Loucy (cell line): Measurements from ENCODE around the gene MYCBP2.

Source experiments
- H2AFZ ChIP-seq: fragments of 200-600 bp; sonication (generic); 2 replicates; pipeline ENCODE4 v1.6.0; 2016; ENCODE audit warnings: antibody characterized with exemption, mild to moderate bottlenecking, low read length, moderate library complexity
- H3F3A ChIP-seq: fragments of 200-600 bp; 2 replicates; pipeline ENCODE4 v1.6.0; 2016; ENCODE audit warnings: antibody characterized with exemption, low read depth, mild to moderate bottlenecking
- H3K27me3 ChIP-seq: fragments of 200-600 bp; sonication (generic); 2 replicates; pipeline ENCODE4 v1.6.1; 2014; ENCODE audit warnings: low read length, mild to moderate bottlenecking; ENCODE audit not compliant: insufficient read depth, poor library complexity, severe bottlenecking
- H3K36me3 ChIP-seq: fragments of 200-600 bp; sonication (generic); 2 replicates; pipeline ENCODE4 v1.6.1; 2016; ENCODE audit warnings: low read length; ENCODE audit not compliant: insufficient read depth
- H3K4me1 ChIP-seq: fragments of 200-600 bp; sonication (generic); 2 replicates; pipeline ENCODE4 v1.5.1; 2014; ENCODE audit warnings: low read length, mild to moderate bottlenecking; ENCODE audit not compliant: insufficient read depth, poor library complexity, severe bottlenecking
- H3K4me2 ChIP-seq: fragments of 200-600 bp; sonication (generic); 2 replicates; pipeline ENCODE4 v1.6.0; 2014; ENCODE audit warnings: antibody characterized with exemption, low read length, low read depth, mild to moderate bottlenecking; ENCODE audit not compliant: poor library complexity, severe bottlenecking
- H3K4me3 ChIP-seq: fragments of 200-600 bp; sonication (generic); 2 replicates; pipeline ENCODE4 v1.5.1; 2014; ENCODE audit warnings: low read length, mild to moderate bottlenecking, mixed read lengths; ENCODE audit not compliant: poor library complexity, severe bottlenecking
- H3K79me2 ChIP-seq: fragments of 200-600 bp; sonication (generic); 2 replicates; pipeline ENCODE4 v1.6.1; 2014; ENCODE audit warnings: low read length; ENCODE audit not compliant: insufficient read depth
- H3K9ac ChIP-seq: fragments of 200-600 bp; sonication (generic); 2 replicates; pipeline ENCODE4 v1.6.0; 2014; ENCODE audit warnings: mild to moderate bottlenecking, low read depth, low read length, moderate library complexity; ENCODE audit not compliant: poor library complexity, severe bottlenecking
- H3K9me2 ChIP-seq: fragments of 200-600 bp; sonication (generic); replicated peaks from 2 replicates; pipeline ENCODE4 v1.6.1; 2016; ENCODE audit warnings: low read depth, low read length, mixed read lengths
- H3K9me3 ChIP-seq: fragments of 200-600 bp; sonication (generic); 2 replicates; pipeline ENCODE4 v1.6.1; 2014; ENCODE audit warnings: mild to moderate bottlenecking, antibody characterized with exemption, low read length, low read depth; ENCODE audit not compliant: insufficient read depth
- H4K20me1 ChIP-seq: fragments of 200-600 bp; sonication (generic); 2 replicates; pipeline ENCODE4 v1.6.0; 2014; ENCODE audit warnings: antibody characterized with exemption, low read length, mild to moderate bottlenecking; ENCODE audit not compliant: insufficient read depth, poor library complexity, severe bottlenecking
- EZH2phosphoT487 ChIP-seq: fragments of 200-600 bp; IDR thresholded peaks from 2 replicates; pipeline ENCODE4 v1.6.1; 2018; ENCODE audit warnings: antibody characterized with exemption, mild to moderate bottlenecking, moderate library complexity, borderline replicate concordance
- TF ChIP-seq, protein P1 (sequence below): fragments of 200-600 bp; sonication (generic); conservative IDR thresholded peaks from 2 replicates; pipeline ENCODE4 v1.5.1; 2014; ENCODE audit warnings: mild to moderate bottlenecking, antibody characterized with exemption, low read length

MYCBP2 gene

DNA sequence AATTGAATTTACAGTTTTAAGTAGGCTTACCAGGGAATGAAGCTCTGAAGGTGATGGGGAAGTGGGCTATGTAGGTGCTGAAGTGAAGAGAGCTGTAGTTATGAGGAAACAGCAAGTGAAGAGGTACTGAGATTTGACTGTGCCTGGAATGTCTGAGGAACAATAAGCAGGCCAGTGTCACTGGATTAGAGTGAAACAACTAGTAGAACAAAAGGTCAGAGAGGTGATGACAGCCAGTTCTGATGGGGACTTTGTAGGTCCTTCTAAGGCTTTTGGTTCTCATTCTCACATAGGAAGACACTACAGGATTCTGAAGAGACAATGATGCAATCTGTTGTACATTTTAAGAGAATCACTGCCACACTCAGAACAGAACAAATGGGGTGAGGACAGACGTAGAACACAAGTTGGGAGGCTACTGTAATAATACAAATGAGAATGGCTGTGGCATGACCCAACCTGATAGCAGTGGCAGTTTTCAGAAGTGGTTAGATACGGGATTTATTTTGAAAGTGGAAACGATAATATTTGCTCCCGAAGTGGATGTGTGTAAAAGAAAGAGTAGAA, 130.8 kb downstream of the MYCBP2 start:
- Histone ChIP-seq H3K36me3 (peaks cover 59% of the 10 kb centered on the region; the same call in 1 of the 2 replicates), H2AFZ (no peak overlapping the region), H3K27me3 (no peaks in the 10 kb centered on the region), H3K4me2 (no peak overlapping the region), H3K79me2 (no peaks in the 10 kb centered on the region), H4K20me1 (no peaks in the 10 kb centered on the region), H3F3A (no peaks in the 10 kb centered on the region), H3K9me3 (no peaks in the 10 kb centered on the region), H3K4me3 (no peak overlapping the region), H3K4me1 (no peaks in the 10 kb centered on the region), H3K9ac (no peak overlapping the region), H3K9me2 (no peaks in the 10 kb centered on the region)
- TF ChIP-seq, protein P1, sequence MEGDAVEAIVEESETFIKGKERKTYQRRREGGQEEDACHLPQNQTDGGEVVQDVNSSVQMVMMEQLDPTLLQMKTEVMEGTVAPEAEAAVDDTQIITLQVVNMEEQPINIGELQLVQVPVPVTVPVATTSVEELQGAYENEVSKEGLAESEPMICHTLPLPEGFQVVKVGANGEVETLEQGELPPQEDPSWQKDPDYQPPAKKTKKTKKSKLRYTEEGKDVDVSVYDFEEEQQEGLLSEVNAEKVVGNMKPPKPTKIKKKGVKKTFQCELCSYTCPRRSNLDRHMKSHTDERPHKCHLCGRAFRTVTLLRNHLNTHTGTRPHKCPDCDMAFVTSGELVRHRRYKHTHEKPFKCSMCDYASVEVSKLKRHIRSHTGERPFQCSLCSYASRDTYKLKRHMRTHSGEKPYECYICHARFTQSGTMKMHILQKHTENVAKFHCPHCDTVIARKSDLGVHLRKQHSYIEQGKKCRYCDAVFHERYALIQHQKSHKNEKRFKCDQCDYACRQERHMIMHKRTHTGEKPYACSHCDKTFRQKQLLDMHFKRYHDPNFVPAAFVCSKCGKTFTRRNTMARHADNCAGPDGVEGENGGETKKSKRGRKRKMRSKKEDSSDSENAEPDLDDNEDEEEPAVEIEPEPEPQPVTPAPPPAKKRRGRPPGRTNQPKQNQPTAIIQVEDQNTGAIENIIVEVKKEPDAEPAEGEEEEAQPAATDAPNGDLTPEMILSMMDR, result no peak
- TF ChIP-seq EZH2phosphoT487, result no peak

DNA sequence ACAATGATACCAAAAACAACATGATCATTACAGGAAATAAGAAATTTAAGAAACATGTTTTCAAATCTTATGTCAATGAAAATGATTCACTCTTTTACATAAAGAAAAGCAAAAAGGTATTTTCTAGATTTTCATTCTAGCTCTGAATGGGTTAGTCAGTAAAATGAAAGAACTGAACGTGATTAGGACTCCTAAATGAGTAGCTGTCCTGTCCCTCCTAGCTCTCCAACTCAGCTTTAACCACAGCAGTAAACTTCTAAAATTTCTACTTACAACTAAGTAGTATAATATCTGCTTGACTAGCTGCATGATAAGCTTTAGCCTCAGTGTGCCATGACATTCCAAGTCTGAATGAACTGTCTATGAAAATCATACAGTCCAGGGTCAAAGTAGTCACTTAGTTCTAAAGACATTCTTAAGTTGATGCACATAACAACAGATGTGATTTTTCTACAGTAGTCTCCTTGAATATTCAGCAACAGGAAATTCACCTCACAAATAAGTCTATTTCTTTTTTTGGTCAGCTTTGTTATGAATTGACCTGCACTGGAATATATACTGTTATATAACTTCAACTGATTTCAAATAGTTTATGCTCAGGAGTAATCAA, 136.4 kb downstream of the MYCBP2 start:
- no peak overlapping the region for H3K9ac ChIP-seq
- H3K4me2 ChIP-seq, result no peak overlapping the region
- H3K79me2 ChIP-seq, result no peaks in the 10 kb centered on the region
- no peak overlapping the region for H2AFZ ChIP-seq
- no peak overlapping the region for H3K4me3 ChIP-seq
- no peaks in the 10 kb centered on the region for H3K27me3 ChIP-seq
- H3K4me1 ChIP-seq, result no peaks in the 10 kb centered on the region
- peaks cover 64% of the 10 kb centered on the region; the same call in 1 of the 2 replicates for H3K36me3 ChIP-seq
- no peaks in the 10 kb centered on the region for H4K20me1 ChIP-seq
- H3K9me2 ChIP-seq, result no peaks in the 10 kb centered on the region
- H3F3A ChIP-seq, result no peaks in the 10 kb centered on the region
- H3K9me3 ChIP-seq, result no peaks in the 10 kb centered on the region
- no peak for TF ChIP-seq EZH2phosphoT487
- TF ChIP-seq, protein P1, result no peak

DNA sequence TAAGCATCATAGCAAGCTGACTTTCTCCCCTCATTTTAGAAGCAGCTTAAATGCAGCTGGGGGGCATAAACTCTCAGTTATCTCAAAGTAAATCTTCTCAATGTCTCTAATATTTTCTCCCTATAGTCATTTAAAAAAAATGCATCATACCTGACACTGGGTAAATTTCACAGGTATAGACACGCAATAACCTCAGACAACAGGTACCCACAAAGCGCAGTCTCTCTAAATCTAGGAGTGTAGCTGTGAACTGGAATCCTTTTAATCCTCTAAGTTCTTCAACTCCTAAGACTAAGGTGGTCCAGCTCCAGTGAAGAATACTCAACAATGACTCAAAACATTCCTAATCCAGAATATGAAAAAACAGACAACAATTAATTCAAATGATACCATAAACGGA, 141.2 kb downstream of the MYCBP2 start:
- H3F3A ChIP-seq, result no peaks in the 10 kb centered on the region
- TF ChIP-seq, protein P1, result no peak
- TF ChIP-seq EZH2phosphoT487, result no peak
- H3K36me3 ChIP-seq, result peaks cover 77% of the 10 kb centered on the region; the same call in 1 of the 2 replicates
- no peaks in the 10 kb centered on the region for H3K9me3 ChIP-seq
- H3K4me2 ChIP-seq, result no peak overlapping the region
- H2AFZ ChIP-seq, result no peak overlapping the region
- H3K27me3 ChIP-seq, result no peaks in the 10 kb centered on the region
- H4K20me1 ChIP-seq, result no peaks in the 10 kb centered on the region
- H3K9ac ChIP-seq, result no peak overlapping the region
- no peak overlapping the region for H3K4me3 ChIP-seq
- H3K9me2 ChIP-seq, result no peaks in the 10 kb centered on the region
- H3K4me1 ChIP-seq, result no peaks in the 10 kb centered on the region
- H3K79me2 ChIP-seq, result no peaks in the 10 kb centered on the region
